HS-5 (cell line): ENCODE measurements around the gene NCF4.

Source experiments
- DNase-seq: peaks from one replicate; pipeline ENCODE4 v3.0.0-alpha.2; 2012; ENCODE audit warnings: low read depth

Gene NCF4

DNA sequence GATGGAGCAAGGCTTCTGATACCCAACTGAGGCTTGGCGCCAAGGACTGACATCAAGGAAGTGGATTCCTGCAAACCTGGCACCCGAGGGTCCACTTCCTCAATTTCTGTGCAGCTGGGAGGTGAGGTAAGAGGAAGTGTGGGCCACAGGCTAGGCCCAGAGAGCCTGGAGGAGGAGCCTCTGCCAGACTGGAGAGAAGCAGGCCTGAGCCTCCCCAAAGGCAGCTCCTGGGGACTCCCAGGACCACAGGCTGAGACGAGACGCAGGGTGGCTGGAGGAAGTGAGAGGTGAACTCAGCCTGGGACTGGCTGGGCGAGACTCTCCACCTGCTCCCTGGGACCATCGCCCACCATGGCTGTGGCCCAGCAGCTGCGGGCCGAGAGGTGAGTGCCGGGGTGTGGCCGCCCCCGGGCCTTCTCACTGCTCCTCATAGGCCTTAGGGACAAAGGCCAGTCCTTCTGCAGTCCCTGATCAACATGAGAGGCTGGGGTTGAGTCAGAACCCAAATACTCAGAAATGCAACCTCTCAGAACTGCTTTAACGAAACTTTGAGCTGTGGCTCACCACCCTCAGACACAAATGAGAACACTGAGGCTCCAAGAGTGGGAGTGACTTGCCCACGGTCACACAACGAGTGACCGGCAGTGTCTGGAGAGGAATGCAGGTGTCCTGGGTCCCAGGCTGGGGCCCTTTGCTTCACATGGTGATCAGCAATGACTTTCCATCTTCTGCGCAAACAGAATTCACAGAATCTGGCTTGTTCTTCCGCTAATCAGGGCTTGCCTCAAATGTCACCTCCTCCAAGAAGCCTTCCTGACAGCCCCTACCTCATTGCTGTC is at the start of gene NCF4:
Gene NCF4 (plus strand): TSS at position 186 of the 839 bp plus-strand sequence. CDS start 166 bp downstream, at position 352.
- no peak for DNase-seq

DNA sequence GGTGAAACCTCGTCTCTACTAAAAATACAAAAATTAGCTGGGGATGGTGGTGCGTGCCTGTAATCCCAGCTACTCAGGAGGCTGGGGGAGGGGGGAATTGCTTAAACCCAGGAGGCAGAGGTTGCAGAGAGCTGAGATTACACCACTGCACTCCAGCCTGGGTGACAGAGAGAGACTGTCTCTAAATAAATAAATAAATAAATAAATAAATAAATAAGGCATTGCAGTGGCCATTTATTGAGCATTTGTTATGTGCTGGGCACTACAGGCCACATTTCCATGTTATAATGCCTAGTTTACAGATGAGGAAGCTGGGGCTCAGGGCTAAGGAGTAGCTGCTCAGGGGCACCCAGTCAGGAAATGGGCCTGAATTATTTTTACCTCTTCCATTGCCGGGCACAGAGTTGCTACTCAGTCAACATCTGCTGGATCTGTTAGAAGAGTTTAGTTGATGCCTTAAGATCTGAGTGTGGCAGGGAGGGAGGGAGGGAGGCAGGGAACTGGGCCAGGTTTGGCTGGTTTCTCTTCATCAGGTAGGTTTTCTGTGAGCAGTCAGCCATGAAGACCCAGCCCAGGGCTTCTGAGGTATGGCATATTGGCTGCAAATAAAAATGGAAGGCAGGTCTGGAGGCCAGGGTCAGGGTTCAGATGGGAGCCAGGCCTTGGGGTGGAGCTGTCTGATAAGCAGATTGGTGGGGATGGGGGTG is 49.6 kb upstream of the NCF4 start:
- no peak for DNase-seq

DNA sequence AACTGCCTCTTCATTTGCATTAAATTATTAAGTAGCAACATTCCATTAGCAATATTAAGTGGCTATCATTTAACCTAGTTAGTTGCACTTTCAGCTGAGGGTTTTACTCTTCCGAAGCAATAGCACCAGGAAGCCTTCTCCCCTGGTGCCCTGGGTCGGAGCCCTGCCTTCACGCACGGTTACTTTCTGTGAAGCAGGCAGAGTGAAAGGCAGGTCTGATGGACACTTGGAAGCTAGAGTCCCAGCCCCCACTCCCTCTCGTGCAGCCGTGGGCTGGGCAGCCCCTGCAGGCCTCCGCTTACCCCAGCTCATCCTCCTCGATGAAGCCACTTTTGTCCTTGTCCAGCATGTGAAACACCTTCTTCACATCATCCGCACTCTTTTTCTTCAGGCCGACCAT is 46.0 kb upstream of the NCF4 start:
- no peak for DNase-seq

DNA sequence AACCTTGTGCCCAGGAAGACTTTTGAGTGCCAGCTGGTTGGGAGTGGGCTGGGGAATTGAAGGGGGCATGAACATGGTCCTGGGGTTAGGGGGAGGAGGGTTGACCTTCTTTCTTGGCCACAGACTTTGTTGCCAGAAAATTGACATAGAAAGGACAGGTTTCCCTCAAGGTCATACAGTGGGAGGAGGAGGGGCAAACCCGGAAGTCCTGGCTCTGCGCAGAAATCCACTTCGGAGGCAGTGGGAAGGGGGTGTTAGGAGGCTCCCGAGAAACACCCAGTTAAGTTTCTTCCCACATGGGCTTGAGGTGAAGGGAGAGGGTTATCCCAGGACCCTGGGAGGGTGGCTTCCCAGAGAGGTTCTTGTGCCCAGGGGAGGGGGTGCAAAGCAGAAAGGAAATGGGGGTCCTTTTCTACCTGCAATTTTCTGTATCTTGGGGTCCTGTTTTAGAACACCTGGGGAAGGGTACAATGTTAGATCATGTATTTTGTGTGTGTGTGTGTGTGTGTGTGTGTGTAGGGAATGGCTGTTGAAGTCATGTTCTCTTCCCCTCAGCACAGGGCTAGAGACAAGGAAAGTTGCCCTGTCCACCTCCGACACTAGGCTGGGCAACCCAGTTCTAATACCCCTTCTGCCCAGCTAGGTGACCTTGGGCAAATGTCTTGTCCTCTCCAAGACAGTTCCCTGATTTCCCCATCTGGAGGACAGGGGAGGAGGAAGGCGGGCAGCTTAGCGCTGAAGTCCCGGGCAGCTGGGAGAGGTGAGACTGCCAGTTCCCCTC is 45.1 kb upstream of the NCF4 start:
- DNase-seq, result no peak

DNA sequence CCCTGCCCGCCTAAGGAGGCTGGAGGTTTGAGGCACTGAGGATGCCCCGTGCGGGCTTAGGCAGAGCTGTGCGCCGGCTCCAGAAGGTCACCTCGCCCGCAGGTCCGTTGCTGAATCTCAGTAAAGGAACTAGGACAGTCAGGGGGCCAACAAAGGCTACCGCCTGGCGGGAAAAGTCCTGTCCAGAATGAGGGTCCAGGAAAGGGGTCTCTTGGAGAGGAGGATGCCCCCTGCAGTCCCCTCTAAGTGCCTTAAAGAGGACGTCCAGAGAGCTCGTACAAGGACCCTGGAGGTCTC is 44.5 kb upstream of the NCF4 start:
- no peak for DNase-seq

DNA sequence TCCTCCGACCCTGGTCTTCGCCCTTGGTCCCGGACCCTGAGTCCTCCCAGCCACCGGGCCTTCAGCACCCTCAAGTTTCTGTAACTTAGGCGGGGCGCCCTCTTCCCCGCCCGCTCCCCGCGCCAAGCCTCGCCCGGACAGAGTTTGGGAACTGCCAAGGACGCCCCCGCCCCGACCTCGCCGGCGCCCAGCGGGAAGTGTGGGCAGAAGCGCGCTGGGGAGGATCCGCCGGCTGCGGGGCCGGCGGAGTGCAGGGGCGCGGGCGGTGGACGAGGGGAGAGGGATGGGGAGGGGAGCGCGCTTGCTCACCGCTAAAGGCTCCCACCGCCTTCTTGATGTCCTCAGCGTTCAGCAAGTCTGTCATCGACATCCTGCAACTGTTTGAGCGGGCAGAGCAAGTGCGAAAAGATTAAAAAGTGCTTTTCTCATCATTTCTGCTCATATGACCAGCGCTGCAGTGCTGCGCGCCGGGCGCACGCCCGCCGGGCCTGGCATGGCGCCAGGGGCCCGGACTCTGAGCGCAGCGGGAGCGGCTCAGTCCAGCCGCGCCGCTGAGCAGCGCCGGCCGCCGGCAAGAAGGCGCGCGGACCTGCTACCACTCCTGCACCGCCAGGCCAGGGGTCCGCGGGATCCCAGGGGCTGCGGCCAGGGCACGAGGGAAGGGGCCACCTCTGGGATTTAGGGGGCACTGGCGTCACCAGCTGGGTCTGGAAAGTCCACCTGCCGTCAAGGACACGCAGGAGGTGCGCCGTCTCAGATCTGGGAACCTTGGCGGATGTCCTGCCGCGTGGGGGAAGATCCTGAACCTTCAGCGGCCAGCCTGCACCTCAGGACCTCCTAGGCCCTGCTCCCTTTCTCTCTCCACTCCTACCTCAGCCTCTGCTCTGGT is 43.9 kb upstream of the NCF4 start, which contains the start of gene PVALB:
Gene PVALB (minus strand): TSS at position 400 of the 889 bp plus-strand sequence. CDS start 30 bp downstream, at position 370.
- no peak for DNase-seq

DNA sequence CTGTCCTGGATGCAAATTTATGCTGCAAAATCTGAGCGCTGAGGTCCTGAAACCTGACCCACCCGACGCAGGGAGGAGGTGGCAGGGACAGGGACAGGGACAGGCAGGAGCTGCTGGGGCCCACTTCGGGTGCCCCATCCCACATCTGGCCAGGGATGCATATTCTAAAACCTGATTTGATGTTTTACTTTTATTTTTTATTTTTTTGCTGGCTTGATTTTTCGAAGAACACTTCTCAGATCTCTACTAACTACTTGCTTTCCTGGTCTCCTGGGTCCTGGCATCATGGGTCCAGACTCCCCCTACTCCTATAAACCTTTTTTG is 43.3 kb upstream of the NCF4 start:
- no peak for DNase-seq

DNA sequence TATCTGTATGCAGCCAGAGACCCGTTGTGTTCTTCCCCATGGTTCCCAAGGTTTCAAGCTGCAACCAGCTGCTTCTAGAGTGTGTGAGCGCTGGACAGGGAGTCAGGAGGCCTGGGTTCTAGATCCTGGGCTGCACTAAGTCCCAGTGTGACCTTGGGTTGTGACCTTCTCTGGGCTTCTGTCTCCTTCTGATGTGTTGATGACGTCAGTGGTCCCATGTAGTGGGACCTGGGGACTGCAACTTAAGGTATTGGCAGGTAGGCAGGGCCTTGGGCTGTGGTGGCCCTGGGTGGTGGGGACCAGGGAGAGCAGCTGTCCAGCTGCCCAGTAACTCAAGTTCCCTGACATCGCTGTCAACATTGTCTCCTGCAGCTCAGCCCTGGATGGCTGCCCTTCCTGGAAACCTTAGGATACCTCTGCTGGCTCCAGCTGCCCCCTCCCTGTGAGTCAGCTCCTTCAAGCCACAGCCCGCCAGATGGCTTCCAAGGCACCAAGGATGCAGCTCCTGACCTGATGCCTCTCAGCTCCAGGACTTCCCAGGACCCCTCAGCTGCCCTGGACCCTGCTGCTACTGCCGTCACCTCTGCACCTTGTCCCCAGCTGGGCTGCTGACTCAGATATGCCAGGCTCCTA is 42.7 kb upstream of the NCF4 start:
- no peak for DNase-seq

DNA sequence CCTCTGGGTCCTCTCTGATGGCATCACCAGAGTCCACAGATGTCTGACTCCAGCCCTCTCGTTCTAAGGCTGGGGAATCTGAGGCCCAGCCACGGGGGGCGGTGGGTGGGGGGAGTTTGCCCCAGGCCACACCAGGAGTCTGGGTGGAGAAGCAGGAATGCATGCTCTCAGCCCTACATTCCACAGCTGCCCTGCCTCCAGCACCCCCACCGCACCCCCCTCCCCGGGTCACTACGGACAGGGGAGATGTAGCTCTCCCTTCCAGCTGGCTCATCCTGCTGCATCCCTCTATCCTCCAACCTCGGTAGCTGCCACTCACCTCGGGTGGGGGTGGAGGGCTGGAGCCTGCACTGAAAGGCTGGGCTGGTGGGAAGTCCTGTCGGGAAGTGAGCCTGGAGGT is 41.7 kb upstream of the NCF4 start:
- no peak for DNase-seq

DNA sequence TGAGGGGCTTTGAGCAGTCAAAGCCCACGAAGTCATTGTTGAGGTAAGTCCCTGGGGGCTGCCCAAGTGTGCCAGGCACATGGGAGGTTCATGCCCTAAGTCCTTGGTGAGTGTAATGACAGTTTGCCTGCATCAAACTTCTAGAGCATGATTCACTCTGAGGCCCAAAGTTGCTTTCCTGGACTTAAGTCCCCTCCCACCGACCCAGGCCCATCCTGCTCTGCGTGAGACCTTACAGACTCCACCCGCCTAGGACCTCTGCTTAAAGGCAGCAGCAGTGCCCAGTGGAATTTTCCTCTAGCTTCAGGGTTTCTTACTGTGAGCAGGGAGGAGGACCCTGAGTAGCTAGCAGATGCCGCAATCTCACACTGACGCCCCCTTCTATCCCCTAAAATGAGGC is 38.2 kb upstream of the NCF4 start:
- no peak for DNase-seq

DNA sequence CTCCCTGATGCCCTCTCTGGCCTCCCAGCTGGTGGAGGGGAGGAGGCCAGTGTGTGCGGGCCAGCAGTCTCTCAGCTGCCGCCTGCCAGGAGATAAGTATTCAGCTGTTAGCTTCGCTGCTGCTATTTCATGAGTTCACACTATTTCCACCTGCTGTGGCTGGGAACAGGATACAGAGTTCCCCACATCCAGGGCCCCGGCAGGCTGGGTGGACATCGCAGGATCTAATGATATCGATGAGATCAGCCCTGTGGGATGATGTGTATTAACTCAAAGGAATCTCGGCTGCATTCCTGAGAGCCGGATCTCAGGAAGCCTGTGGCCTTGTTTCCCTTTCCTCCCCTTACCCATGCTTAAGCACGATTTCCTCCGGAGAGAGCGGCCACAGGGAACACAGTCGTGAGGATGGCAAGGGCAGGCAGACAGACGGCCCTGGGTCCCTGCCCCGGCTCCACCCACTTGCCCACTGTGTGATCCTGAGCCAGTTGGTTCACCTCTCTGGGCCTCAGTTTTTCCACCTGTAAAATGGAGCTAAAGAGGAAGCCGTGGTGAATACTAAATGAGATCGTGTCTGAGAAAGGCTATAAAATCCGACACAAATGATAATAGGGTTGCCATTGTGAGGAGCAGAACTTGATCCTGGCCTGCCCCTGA is 37.5 kb upstream of the NCF4 start:
- no peak for DNase-seq

DNA sequence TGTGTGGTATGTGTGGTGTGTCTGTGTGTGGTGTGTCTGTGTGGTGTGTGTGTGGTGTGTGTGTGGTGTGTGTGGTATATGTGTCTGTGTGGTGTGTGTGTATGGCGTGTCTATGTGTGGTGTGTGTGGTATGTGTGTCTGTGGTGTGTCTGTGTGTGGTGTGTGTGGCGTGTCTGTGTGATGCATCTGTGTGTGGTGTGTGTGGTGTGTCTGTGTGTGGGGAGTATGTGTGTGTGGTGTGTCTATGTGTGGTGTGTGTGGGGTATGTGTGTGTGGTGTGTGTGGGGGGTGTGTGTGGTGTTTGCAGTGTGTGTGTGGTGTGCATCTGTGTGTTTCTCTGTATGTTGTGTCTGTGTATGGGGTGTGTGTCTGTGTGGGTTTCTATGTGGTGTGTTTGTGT is 36.2 kb upstream of the NCF4 start:
- no peak for DNase-seq

DNA sequence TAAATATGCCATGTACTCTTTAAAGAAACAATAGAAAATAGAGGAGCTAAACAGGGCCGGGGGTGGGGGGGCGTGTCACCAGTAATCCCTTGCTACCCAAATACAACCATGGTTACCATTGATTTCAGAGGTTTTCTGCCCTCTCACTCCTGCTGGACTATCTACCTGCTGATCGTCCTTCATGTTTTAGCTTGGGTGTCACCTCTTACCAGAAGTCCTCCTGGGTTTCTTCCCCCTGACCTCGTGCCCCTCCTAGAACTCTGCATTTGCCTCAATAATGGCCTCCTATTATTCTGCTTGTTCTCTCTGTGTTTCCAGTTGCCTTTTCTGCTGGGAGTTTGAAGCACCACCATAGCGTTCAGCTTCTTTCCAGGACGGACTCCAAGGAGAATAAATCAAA is 34.5 kb upstream of the NCF4 start:
- DNase-seq, result no peak

DNA sequence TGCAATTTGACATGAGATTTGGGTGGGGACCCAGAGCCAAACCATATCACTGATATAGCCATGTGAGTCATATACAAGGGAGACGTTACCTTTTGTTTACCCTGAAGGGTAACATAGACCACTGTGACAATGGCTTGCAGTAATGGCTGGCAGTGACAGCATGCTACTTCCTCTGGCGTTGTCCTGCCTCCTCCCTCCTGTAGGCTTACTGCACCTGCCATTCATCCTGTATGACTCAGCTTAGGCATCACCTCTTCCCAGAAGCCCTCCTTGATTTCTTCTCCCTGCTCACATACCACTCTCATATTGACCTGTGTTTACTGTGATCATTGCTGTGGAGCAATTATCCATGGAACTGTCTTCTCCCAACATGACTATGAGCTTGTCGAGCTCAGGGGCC is 32.0 kb upstream of the NCF4 start:
- no peak for DNase-seq

DNA sequence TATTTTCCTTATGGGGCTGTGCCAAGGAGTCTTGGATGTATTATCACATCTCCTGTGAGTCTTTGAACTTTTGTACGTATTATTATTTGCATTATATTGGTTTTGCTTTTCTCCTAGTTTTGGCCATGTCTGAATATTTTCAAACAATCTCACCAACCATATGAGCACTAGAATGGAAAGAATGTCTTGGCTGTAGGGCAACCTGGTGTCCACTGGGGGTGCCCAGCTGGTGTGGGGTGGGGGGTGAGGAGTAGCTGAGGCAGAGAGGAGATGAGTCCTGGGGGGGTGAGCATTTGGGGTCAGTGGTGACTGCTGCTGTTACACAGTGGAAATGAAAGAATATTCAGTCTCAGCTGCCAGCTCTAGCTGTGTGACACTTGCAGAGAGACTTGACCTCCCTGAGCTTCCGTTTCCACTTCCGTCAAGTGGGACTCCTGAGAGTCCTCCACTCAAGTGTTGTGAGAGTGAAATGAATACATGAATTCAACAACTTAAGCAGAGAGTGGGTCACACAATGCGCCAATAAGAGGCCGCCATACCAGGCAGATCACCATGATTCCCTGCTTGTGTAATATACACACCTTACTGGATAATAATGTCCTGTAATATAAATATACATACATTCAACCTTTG is 31.3 kb upstream of the NCF4 start:
- DNase-seq, result no peak

DNA sequence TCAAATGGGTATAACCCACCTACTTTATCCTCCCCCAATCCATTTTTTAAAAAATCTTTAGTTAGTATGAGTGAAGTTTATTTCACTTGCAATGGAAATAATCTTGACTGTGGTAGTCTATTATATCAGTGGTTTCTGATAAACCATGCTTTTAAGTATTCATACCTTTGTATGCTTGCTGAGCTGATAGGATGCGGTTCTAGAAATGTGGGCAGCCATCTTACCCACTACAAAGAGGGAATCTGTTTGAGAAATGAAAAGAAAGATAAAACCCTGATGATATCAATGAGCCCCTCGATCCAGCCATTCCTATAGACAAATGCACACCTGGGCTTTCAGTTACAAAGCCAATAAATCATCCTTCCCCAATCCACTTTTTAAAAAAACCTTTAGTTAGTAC is 30.2 kb upstream of the NCF4 start:
- no peak for DNase-seq

DNA sequence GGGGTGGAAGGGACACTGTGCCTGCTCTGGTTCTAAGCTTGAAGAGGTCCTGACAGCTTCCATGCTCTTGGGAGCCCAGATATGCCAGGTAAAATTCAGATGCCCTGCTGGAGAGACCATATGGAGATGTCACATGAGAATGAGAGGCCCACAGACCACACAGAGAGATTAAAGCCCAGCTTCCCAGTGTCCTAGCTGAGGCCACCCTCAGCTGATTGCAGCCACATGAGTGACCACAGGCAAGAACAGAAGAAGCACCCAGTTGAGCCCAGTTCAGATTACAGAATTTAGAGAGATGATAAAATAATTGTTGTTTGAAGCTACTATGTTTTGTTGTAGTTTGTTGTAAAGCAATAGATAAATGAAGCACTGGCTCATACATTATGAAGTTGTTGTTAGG is 29.6 kb upstream of the NCF4 start:
- no peak for DNase-seq

DNA sequence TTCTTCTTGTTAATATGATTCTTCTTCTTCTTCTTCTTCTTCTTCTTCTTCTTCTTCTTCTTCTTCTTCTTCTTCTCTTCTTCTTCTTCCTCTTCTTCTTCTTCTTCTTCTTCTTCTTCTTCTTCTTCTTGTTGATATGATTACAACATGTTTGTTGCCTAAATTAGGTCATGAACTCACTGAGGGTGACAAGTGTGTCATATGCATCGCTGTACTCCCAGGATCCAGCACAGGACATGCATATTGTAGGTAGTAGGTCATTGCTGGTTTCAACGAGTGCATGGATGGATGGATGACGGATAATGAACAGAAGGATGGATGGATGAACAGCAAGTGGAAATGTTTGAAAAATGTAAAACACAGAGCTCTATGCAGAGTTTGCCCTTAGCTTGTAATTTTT is 29.1 kb upstream of the NCF4 start:
- no peak for DNase-seq

DNA sequence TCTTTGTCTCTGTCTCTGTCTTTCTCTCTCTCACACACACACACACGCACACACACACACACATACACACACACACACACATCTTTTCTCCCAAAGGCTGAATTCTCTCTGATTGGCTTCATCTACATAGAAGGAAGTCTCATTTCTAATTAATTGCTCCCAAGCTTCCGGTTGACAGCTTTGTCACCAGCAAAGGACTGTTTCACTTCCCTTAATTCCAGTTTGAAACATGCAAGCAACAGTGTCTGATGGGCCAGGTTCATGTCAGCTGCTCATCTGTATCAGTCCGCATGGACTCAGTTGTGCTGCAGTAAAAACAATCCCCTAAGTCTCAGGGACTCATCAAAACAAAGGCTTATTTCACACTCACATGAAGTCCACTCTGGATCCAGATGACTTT is 27.7 kb upstream of the NCF4 start:
- DNase-seq, result no peak

DNA sequence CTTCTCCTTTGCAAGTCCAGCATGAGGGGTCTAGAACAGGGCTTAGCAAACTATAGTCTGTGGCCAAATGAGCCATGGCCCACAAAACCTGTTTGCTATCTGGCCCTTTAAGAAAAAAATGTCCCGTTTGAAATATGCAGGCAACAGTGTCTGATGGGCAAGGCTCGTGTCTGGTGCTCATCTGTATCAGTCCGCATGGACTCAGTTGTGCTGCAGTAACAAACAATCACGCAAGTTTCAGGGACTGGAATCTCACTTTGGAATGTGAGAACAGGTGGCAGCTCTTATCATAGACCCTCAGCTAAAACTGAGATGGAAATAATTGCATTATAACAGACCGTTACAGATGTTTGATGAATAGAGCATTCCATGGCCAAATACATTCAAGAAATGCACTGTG is 24.9 kb upstream of the NCF4 start:
- DNase-seq, result no peak
